HepG2 (cell line): Measurements from ENCODE around the gene HOXD1. TPM values are rescaled to one million over a fixed set of nuclear protein-coding genes. Genes with fewer than 3 reads are reported as not detected.
A peak's percentile ranks its signal among the peaks of the same experiment; 100 is the strongest.

ENCODE experiments used
- AHR ChIP-seq: IDR thresholded peaks from 2 replicates; pipeline ENCODE4 v1.6.1; 2018; ENCODE audit warnings: missing genetic modification reagents, missing compliant biosample characterization
- ATF7-NPFF ChIP-seq: sonication (generic); formaldehyde crosslinking; IDR thresholded peaks from 2 replicates; pipeline ENCODE4 v1.8.1; 2023; ENCODE audit warnings: mild to moderate bottlenecking, low read depth, missing genetic modification reagents, moderate library complexity
- CHD4 ChIP-seq: fragments of 200-600 bp; sonication (generic); IDR thresholded peaks from 2 replicates; pipeline ENCODE4 v1.7.0; 2017; ENCODE audit warnings: mild to moderate bottlenecking, low read length, borderline replicate concordance
- FLYWCH1 ChIP-seq: sonication (generic); formaldehyde crosslinking; IDR thresholded peaks from 2 replicates; pipeline ENCODE4 v1.8.1; 2023; ENCODE audit warnings: mild to moderate bottlenecking, missing genetic modification reagents
- FOXA3 ChIP-seq: IDR thresholded peaks from 2 replicates; pipeline ENCODE4 v1.6.1; 2016; ENCODE audit warnings: missing genetic modification reagents, missing compliant biosample characterization
- MAZ ChIP-seq, 2 experiments: sonication (generic) in 1 of 2; formaldehyde crosslinking in 1 of 2; IDR thresholded peaks; 2 replicates each; pipeline versions ENCODE4 v1.5.0 to v1.6.1; 2012 to 2020; ENCODE audit warnings: low read depth in 2 of 2, mild to moderate bottlenecking in 2 of 2, borderline replicate concordance in 1 of 2, improper control_type of control experiment in 1 of 2, low read length in 1 of 2, missing genetic modification reagents in 1 of 2, moderate library complexity in 1 of 2
- PPARG ChIP-seq: conservative IDR thresholded peaks from 2 replicates; pipeline ENCODE4 v1.6.1; 2016; ENCODE audit warnings: missing biosample characterization, missing genetic modification reagents
- RERE ChIP-seq: IDR thresholded peaks from 2 replicates; pipeline ENCODE4 v1.6.1; 2016; ENCODE audit warnings: low read depth, missing genetic modification reagents, missing compliant biosample characterization
- SMYD3 ChIP-seq: sonication (generic); formaldehyde crosslinking; IDR thresholded peaks from 2 replicates; pipeline ENCODE4 v1.8.1; 2023; ENCODE audit warnings: mild to moderate bottlenecking, missing genetic modification reagents
- SNRNP70 ChIP-seq: fragments of 200-400 bp; formaldehyde crosslinking; IDR thresholded peaks from 2 replicates; pipeline ENCODE4 v1.6.1; 2017; ENCODE audit warnings: mild to moderate bottlenecking, low read depth, low read length, moderate library complexity
- ZBTB49 ChIP-seq: sonication (generic); formaldehyde crosslinking; IDR thresholded peaks from 2 replicates; pipeline ENCODE4 v1.4.0; 2020; ENCODE audit warnings: missing genetic modification reagents, borderline replicate concordance
- ZFP82 ChIP-seq: sonication (generic); formaldehyde crosslinking; IDR thresholded peaks from 2 replicates; pipeline ENCODE4 v1.5.1; 2020; ENCODE audit warnings: mild to moderate bottlenecking, missing genetic modification reagents, borderline replicate concordance
- ZNF121 ChIP-seq: sonication (generic); formaldehyde crosslinking; IDR thresholded peaks from 2 replicates; pipeline ENCODE4 v1.5.0; 2020; ENCODE audit warnings: mild to moderate bottlenecking, missing genetic modification reagents
- polyA plus RNA-seq, 8 experiments: library from polyadenylated mRNA; depleted of rRNA in 3 of 8; stranded (reverse) in 7 of 8; unstranded in 1 of 8; fragments of >200 nt; fragmentation: Illumina TruSeq in 4 of 8; extraction: Trizol in 4 of 8; gene quantifications; 2 replicates each; pipeline versions ENCODE4 v1.2.1 to v1.2.3, GENCODE V29; 2011 to 2016; ENCODE audit warnings: low read depth in 4 of 8, missing spikeins in 1 of 8, mixed read lengths in 1 of 8; ENCODE audit not compliant: insufficient read depth in 1 of 8
- total RNA-seq, 5 experiments: library from RNA; depleted of rRNA; stranded (reverse); fragments of >200 nt; fragmentation: Illumina TruSeq; extraction: Trizol; gene quantifications; 2 replicates each; pipeline ENCODE4 v1.2.3, GENCODE V29; 2016; ENCODE audit warnings: low read depth in 1 of 5
- TF ChIP-seq, protein P1 (sequence below), 2 experiments: sonication (generic) in 1 of 2; formaldehyde crosslinking in 1 of 2; IDR thresholded peaks; 2 replicates each; pipeline versions ENCODE4 v1.4.0 to v1.6.1; 2016 to 2020; ENCODE audit warnings: borderline replicate concordance in 1 of 2, low read depth in 1 of 2, mild to moderate bottlenecking in 1 of 2, missing genetic modification reagents in 1 of 2

Gene HOXD1
- total and polyA plus RNA-seq, 2 of the 13 experiments (the other 11 are each of a cell fraction or from before 2014, with no cell fraction given), result 10.0 to 22.3 TPM

DNA sequence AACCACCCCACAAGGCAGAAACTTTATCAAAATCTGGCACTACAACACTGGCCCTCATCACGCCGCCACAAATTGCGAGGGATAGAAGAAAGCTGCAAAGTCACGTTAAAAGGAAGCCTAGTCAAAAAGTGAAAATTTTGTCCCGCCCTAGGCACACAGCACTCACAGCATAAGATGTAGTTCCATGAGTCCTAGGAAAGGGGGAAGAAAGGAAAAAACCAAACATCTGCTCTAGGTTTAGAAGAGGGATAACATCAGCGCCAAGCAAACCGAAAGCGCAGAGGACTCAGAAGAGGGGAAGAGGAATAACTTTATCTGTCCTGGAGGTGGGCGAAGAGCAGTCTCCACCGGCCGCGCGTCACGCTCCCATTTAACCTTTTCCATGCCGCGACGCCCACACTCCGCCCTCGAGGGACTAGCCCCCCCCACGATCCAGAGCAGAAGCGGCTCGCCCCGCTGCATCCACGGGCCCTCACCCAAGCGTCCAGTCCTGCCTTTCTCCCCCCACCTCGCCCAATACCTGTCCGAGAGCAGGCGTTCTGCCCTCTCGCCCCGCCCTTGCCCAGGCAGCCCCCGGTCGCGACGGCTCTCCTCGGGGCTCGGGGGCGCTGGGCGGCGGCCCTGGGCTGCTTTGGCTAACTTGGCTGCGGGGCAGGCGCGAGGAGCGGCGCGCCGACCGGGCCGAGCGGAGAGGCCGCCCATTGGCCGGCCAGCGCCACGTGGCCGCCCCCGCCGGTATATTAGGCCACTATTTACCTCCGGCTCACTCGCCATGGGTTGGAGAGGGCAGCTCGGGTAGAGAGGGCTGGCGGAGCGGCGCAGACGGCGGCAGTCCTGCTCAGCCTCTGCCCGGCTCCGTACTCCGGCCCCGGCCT, at the start of gene HOXD1 (continued):
- TF ChIP-seq, protein P1, sequence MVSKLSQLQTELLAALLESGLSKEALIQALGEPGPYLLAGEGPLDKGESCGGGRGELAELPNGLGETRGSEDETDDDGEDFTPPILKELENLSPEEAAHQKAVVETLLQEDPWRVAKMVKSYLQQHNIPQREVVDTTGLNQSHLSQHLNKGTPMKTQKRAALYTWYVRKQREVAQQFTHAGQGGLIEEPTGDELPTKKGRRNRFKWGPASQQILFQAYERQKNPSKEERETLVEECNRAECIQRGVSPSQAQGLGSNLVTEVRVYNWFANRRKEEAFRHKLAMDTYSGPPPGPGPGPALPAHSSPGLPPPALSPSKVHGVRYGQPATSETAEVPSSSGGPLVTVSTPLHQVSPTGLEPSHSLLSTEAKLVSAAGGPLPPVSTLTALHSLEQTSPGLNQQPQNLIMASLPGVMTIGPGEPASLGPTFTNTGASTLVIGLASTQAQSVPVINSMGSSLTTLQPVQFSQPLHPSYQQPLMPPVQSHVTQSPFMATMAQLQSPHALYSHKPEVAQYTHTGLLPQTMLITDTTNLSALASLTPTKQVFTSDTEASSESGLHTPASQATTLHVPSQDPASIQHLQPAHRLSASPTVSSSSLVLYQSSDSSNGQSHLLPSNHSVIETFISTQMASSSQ (IDR thresholded peaks at IDR 0.05; ENCODE audit: low read depth), result no peak
- TF ChIP-seq, protein P1 (CRISPR knock-in tag; IDR thresholded peaks at IDR 0.05; ENCODE audit: borderline replicate concordance), result peak; percentile 49; the same call in 1 of the 2 replicates
- no peak for TF ChIP-seq ZBTB49 (CRISPR knock-in tag)
- TF ChIP-seq ZNF121, result no peak
- no peak for TF ChIP-seq MAZ (IDR thresholded peaks at IDR 0.05; ENCODE audit: borderline replicate concordance, low read depth, low read length)
- TF ChIP-seq MAZ (CRISPR knock-in tag; IDR thresholded peaks at IDR 0.05; ENCODE audit: low read depth), result peak; percentile 67
- no peak for TF ChIP-seq SNRNP70
- TF ChIP-seq PPARG (CRISPR knock-in tag), result no peak
- no peak for TF ChIP-seq ZFP82 (CRISPR knock-in tag)
- TF ChIP-seq SMYD3 (CRISPR knock-in tag), result no peak
- TF ChIP-seq AHR (CRISPR knock-in tag), result no peak
- 0 out of 2 replicates have a peak, but pooled peaks have one; percentile 24 for TF ChIP-seq FOXA3 (CRISPR knock-in tag)
- peak; percentile 56 for TF ChIP-seq ATF7-NPFF (CRISPR knock-in tag)
- TF ChIP-seq FLYWCH1 (CRISPR knock-in tag), result no peak
- TF ChIP-seq CHD4, result 0 out of 2 replicates have a peak, but pooled peaks have one; percentile 38
- TF ChIP-seq RERE (CRISPR knock-in tag), result no peak
